Measurements from ENCODE around the gene ERH.

DNA sequence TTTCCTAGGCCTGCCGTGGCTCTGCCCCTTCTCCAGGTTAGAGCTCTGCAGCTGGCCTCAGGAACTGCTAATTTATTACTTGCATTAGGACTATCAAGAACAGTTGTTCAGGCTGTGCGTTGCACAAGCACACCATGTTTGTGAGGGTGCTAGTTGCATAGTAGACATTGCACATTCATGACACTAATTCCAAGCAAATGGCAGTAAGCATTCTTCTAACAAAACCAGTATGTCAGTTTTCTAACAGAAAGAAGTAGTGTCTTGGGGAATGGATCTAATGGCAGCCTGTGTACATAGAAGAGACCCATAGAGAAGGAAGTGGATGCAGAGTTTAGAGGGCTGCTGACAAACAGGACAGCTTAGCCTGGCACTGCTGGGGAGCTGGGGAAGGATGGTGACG is 53.9 kb downstream of the ERH start:
- no peak for TF ChIP-seq TAF1 (IDR thresholded peaks at IDR 0.05; ENCODE audit: borderline replicate concordance, insufficient read depth, low read length)
- no peak for TF ChIP-seq POLR2AphosphoS5 (IDR thresholded peaks at IDR 0.05; ENCODE audit: low read depth, low read length)
- no peak for TF ChIP-seq SIN3A (IDR thresholded peaks at IDR 0.05; ENCODE audit: borderline replicate concordance, insufficient read depth, low read length)
- TF ChIP-seq FOXP2 (optimal IDR thresholded peaks at IDR 0.05; ENCODE audit: borderline replicate concordance, extremely low read depth, extremely low read length, insufficient read depth), result no peak
- TF ChIP-seq REST (IDR thresholded peaks at IDR 0.05; ENCODE audit: insufficient read depth in 1 of 2, low read depth in 2 of 2, low read length in 2 of 2), result no peak

Data from PFSK-1 (cell line).